ENCODE measurements around the gene S1PR5.
"Not testable (repeated sequence)": the region's sequence is repeated elsewhere in the genome, so short reads cannot be mapped to it uniquely, and the experiment has no call there.

The S1PR5 gene

GRCh38 chr19:10552510-10553053, 35.3 kb upstream of the S1PR5 start:
- H3K4me3 ChIP-seq (ENCODE audit: low read depth, low read length), result no peak overlapping the region
- peak; percentile 37 for DNase-seq (ENCODE audit: low read depth)

DNA sequence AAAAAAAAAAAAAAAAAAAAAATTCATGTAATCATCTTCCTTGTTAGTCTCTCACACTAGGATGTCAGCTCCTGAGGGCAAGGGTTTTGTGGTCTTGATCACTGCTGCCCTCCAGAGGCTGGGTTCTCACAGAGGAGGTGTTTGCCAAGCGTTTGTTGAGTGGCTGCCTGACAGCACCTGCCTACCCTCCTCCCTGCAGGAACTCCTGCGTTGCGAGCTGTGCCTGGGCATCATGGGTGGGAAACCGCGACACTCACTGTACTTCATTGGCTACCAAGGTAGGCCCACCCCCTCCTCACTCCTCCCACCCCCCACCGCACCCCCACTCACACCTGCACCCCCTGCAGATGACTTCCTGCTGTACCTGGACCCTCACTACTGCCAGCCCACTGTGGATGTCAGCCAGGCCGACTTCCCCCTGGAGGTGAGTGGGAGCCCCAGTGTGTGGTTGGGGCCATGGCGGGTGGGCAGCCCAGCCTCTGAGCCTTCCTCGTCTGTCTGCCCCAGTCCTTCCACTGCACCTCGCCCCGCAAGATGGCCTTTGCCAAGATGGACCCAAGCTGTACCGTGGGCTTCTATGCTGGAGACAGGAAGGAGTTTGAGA, 34.6 kb upstream of the S1PR5 start:
- peak; percentile 46 for DNase-seq (ENCODE audit: low read depth)
- TF ChIP-seq CTCF (conservative IDR thresholded peaks at IDR 0.05; ENCODE audit: low read depth, low read length), result peak; percentile 34
- no peak overlapping the region for H3K4me3 ChIP-seq (ENCODE audit: low read depth, low read length)

More at GRCh38 chr19:10552510-10553053, 35.3 kb upstream of the S1PR5 start:
- no peak for TF ChIP-seq CTCF (conservative IDR thresholded peaks at IDR 0.05; ENCODE audit: low read depth, low read length)

DNA sequence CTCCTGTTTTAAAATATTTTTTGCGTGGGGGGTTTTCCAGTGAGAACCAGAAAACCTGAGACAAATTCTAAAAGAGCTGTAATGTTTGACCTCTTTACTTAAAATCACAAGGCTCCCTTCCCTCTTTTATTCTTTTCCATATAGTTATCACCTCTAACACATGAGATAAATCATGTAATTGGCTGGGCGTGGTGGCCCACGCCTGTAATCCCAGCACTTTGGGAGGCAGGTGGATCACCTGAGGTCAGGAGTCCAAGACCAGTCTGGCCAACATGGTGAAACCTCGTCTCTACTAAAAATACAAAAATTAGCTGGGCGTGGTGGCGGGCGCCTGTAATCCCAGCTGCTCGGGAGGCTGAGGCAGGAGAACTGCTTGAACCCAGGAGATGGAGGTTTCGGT, 33.8 kb upstream of the S1PR5 start:
- DNase-seq (ENCODE audit: low read depth); H3K4me3 ChIP-seq (ENCODE audit: low read depth, low read length): not testable (repeated sequence)

- no peak for DNase-seq (ENCODE audit: low read depth)
- TF ChIP-seq CTCF (conservative IDR thresholded peaks at IDR 0.05; ENCODE audit: low read depth, low read length), result no peak
- no peak overlapping the region for H3K4me3 ChIP-seq (ENCODE audit: low read depth, low read length)
Measured at GRCh38 chr19:10550336-10550735, 33.1 kb upstream of the S1PR5 start.

DNA sequence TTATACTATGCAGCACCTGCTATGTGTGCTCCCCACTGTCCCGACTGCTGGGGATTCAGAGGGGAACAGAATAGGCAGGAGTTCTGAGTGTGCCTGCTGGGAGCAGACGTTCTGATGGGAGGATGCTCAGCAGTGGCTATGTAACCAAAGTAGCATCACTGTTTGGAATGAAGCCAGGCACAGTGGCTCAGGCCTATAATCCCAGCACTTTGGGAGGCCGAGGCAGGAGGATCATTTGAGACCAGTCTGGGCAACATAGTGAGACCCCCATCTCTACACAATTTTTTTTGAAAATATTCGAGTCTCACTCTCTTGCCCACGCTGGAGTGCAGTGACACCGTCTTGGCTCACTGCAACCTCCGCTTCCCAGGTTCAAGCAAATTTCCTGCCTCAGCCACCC, 32.5 kb upstream of the S1PR5 start:
- no peak overlapping the region for H3K4me3 ChIP-seq (ENCODE audit: low read depth, low read length)
- TF ChIP-seq CTCF (conservative IDR thresholded peaks at IDR 0.05; ENCODE audit: low read depth, low read length), result no peak
- DNase-seq (ENCODE audit: low read depth), result no peak

- H3K4me3 ChIP-seq (ENCODE audit: low read depth, low read length), result no peak overlapping the region
- no peak for DNase-seq (ENCODE audit: low read depth)
- TF ChIP-seq CTCF (conservative IDR thresholded peaks at IDR 0.05; ENCODE audit: low read depth, low read length), result no peak
Measured at GRCh38 chr19:10548746-10549276, 31.6 kb upstream of the S1PR5 start.

GRCh38 chr19:10546817-10547216, 29.6 kb upstream of the S1PR5 start:
- DNase-seq (ENCODE audit: low read depth), result no peak
- no peak overlapping the region for H3K4me3 ChIP-seq (ENCODE audit: low read depth, low read length)
- TF ChIP-seq CTCF (conservative IDR thresholded peaks at IDR 0.05; ENCODE audit: low read depth, low read length), result no peak

All from choroid plexus epithelial cell (primary cell).